HEK293T (cell line): ENCODE measurements around the gene STK24.

Experiments
- CTCF ChIA-PET: fragments of 350-600 bp; formaldehyde crosslinking; extraction: SDS; loops from one replicate; lab custom pipeline; 2021; ENCODE audit warnings: antibody characterized with exemption, inconsistent platforms; lab: Yijun Ruan, JAX
- POLR2A ChIA-PET: fragments of 350-600 bp; formaldehyde crosslinking; extraction: SDS; loops from one replicate; lab custom pipeline; 2020; ENCODE audit warnings: antibody characterized with exemption, inconsistent platforms; lab: Yijun Ruan, JAX
- DNase-seq: peaks from one replicate; pipeline ENCODE4 v3.0.0; 2012; ENCODE audit warnings: mixed read lengths; ENCODE audit errors: extremely low spot score
- ARNT ChIP-seq: fragments of 450-650 bp; IDR thresholded peaks from 2 replicates; pipeline ENCODE4 v1.6.1; 2017; ENCODE audit warnings: mild to moderate bottlenecking
- BHLHE40 ChIP-seq: fragments of 450-650 bp; IDR thresholded peaks from 2 replicates; pipeline ENCODE4 v1.6.1; 2016; ENCODE audit warnings: mild to moderate bottlenecking, moderate library complexity, borderline replicate concordance
- CTBP1 ChIP-seq: fragments of 450-650 bp; IDR thresholded peaks from 2 replicates; pipeline ENCODE4 v1.6.1; 2016; ENCODE audit warnings: borderline replicate concordance
- ELF4 ChIP-seq: fragments of 450-650 bp; IDR thresholded peaks from 2 replicates; pipeline ENCODE4 v1.6.1; 2017; ENCODE audit warnings: antibody characterized with exemption
- FOXA1 ChIP-seq: fragments of 450-650 bp; IDR thresholded peaks from 2 replicates; pipeline ENCODE4 v1.6.1; 2016; ENCODE audit warnings: mild to moderate bottlenecking
- FOXK2 ChIP-seq: fragments of 450-650 bp; IDR thresholded peaks from 2 replicates; pipeline ENCODE4 v1.6.1; 2016; ENCODE audit warnings: mild to moderate bottlenecking
- FOXM1 ChIP-seq: fragments of 450-650 bp; IDR thresholded peaks from 2 replicates; pipeline ENCODE4 v1.6.1; 2017; ENCODE audit warnings: mild to moderate bottlenecking, borderline replicate concordance
- HDGF ChIP-seq: fragments of 450-650 bp; IDR thresholded peaks from 2 replicates; pipeline ENCODE4 v1.6.1; 2017; ENCODE audit warnings: antibody characterized with exemption, borderline replicate concordance
- L3MBTL2 ChIP-seq: fragments of 450-650 bp; conservative IDR thresholded peaks from 2 replicates; pipeline ENCODE4 v1.6.1; 2016; ENCODE audit warnings: mild to moderate bottlenecking
- LEF1 ChIP-seq: fragments of 450-650 bp; IDR thresholded peaks from 2 replicates; pipeline ENCODE4 v1.6.1; 2017; ENCODE audit warnings: mild to moderate bottlenecking, borderline replicate concordance
- NFRKB ChIP-seq: fragments of 450-650 bp; IDR thresholded peaks from 2 replicates; pipeline ENCODE4 v1.6.1; 2016; ENCODE audit warnings: mild to moderate bottlenecking, moderate library complexity
- PKNOX1 ChIP-seq: fragments of 450-650 bp; IDR thresholded peaks from 2 replicates; pipeline ENCODE4 v1.6.1; 2016
- SP1 ChIP-seq: fragments of 450-650 bp; IDR thresholded peaks from 2 replicates; pipeline ENCODE4 v1.6.1; 2017
- SUZ12 ChIP-seq: fragments of 450-650 bp; IDR thresholded peaks from 2 replicates; pipeline ENCODE4 v1.6.1; 2016; ENCODE audit warnings: mild to moderate bottlenecking
- TARDBP ChIP-seq: fragments of 450-650 bp; IDR thresholded peaks from 2 replicates; pipeline ENCODE4 v1.6.1; 2016
- ZNF384 ChIP-seq: fragments of 450-650 bp; IDR thresholded peaks from 2 replicates; pipeline ENCODE4 v1.6.1; 2016

The STK24 gene

GRCh38 chr13:98581971-98582702 lies 5.2 kb upstream of the STK24 start:
- TF ChIP-seq FOXK2 (no peak), ZNF384 (no peak), CTBP1 (no peak), PKNOX1 (no peak), HDGF (no peak)
- DNase-seq, result no peak
- ChIA-PET CTCF (interaction anchor here (0.6 to 1.3 kb wide), 4 partner anchors 16 to 212 kb away, joined by 3 to 5 read pairs (median 4); no protein-coding TSS in a partner anchor), POLR2A (interaction anchor here (1.0 to 1.2 kb wide), 3 partner anchors 9 to 100 kb away, joined by 3 to 4 read pairs (median 3); no protein-coding TSS in a partner anchor)

- no peak for DNase-seq
- ChIA-PET CTCF (interaction anchor here (1.1 kb wide), 1 partner anchor 17 kb away, joined by 4 read pairs; no protein-coding TSS in a partner anchor), POLR2A (interaction anchor here (1.0 kb wide), 2 partner anchors 9 to 10 kb away, joined by 3 to 4 read pairs; no protein-coding TSS in a partner anchor)
- no peak for TF ChIP-seq ELF4
- no peak for TF ChIP-seq HDGF
- no peak for TF ChIP-seq FOXK2
- no peak for TF ChIP-seq BHLHE40
- no peak for TF ChIP-seq CTBP1
- no peak for TF ChIP-seq FOXM1
- TF ChIP-seq SUZ12, result no peak
- TF ChIP-seq SP1, result no peak
- TF ChIP-seq LEF1, result no peak
- TF ChIP-seq FOXA1, result no peak
- TF ChIP-seq ARNT, result no peak
- TF ChIP-seq TARDBP, result no peak
- TF ChIP-seq L3MBTL2, result no peak
Measured at GRCh38 chr13:98581381-98581780, 4.5 kb upstream of the STK24 start.

GRCh38 chr13:98580420-98580819 lies 3.5 kb upstream of the STK24 start:
- ChIA-PET POLR2A (no interaction called here), CTCF (interaction anchor here (1.2 kb wide), 1 partner anchor 73 kb away, joined by 3 read pairs; no protein-coding TSS in a partner anchor)
- TF ChIP-seq BHLHE40 (no peak), HDGF (no peak), FOXM1 (no peak), NFRKB (no peak), SUZ12 (no peak), FOXA1 (no peak), ELF4 (no peak), FOXK2 (no peak), LEF1 (no peak), SP1 (no peak), ARNT (no peak), TARDBP (no peak), CTBP1 (no peak), L3MBTL2 (no peak), PKNOX1 (no peak), ZNF384 (no peak)

DNA sequence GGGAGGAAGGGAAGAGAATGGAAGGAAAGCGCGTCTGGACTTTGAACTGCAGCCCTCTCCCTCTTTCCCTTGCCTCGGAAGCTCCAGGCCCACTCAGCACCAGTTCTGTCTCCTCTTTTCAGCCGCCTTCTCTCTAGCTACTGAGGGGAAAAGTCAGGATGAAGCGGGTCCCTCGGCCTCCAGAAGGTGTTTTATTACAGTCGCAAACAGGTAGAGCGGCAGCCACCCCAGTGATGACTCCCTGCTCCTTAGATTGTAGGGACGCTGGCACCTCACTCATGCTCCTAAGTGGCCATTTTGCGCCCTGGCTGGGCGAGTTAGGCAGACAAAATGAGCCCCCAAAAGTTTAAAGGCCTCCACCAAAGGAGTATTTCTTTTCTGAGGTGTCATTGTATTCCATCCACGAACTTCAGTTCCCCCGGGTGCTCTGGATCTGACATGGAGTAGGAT lies 954 bp upstream of the STK24 start:
- CTCF ChIA-PET, result no interaction called here
- POLR2A ChIA-PET, result interaction anchor here (0.8 to 1.1 kb wide), 2 partner anchors 8 to 74 kb away, joined by 3 to 5 read pairs; no protein-coding TSS in a partner anchor
- no peak for TF ChIP-seq NFRKB
- TF ChIP-seq SP1, result no peak
- no peak for TF ChIP-seq ELF4
- TF ChIP-seq BHLHE40, result no peak
- no peak for TF ChIP-seq ZNF384
- TF ChIP-seq ARNT, result no peak
- TF ChIP-seq FOXA1, result no peak
- no peak for TF ChIP-seq FOXM1
- no peak for TF ChIP-seq TARDBP
- no peak for TF ChIP-seq FOXK2
- no peak for DNase-seq

More at GRCh38 chr13:98580420-98580819, 3.5 kb upstream of the STK24 start:
- no peak for DNase-seq

GRCh38 chr13:98576200-98576945 lies 534 bp downstream of the STK24 start:
- ChIA-PET POLR2A (no interaction called here), CTCF (no interaction called here)
- DNase-seq, result no peak
- TF ChIP-seq PKNOX1 (no peak), L3MBTL2 (no peak), FOXA1 (no peak), NFRKB (no peak), BHLHE40 (no peak), ARNT (no peak), SP1 (no peak), LEF1 (no peak), ELF4 (no peak), FOXK2 (no peak), SUZ12 (no peak), FOXM1 (no peak), CTBP1 (no peak), ZNF384 (no peak), TARDBP (no peak), HDGF (no peak)
